HepG2 (cell line): ENCODE data around the gene TUBB. TPM values are rescaled to one million over a fixed set of nuclear protein-coding genes. Genes with fewer than 3 reads are reported as not detected.

ENCODE experiments used
- BRD4 ChIP-seq: sonication (generic); formaldehyde crosslinking; IDR thresholded peaks from 2 replicates; pipeline ENCODE4 v1.4.0; 2020; ENCODE audit warnings: missing genetic modification reagents
- FLYWCH1 ChIP-seq: sonication (generic); formaldehyde crosslinking; IDR thresholded peaks from 2 replicates; pipeline ENCODE4 v1.8.1; 2023; ENCODE audit warnings: mild to moderate bottlenecking, missing genetic modification reagents
- KDM5B ChIP-seq: sonication (generic); formaldehyde crosslinking; IDR thresholded peaks from 2 replicates; pipeline ENCODE4 v1.4.0; 2020; ENCODE audit warnings: missing genetic modification reagents, mild to moderate bottlenecking, borderline replicate concordance
- MEIS2 ChIP-seq: sonication (generic); formaldehyde crosslinking; IDR thresholded peaks from 2 replicates; pipeline ENCODE4 v1.9.0; 2021; ENCODE audit warnings: mild to moderate bottlenecking, missing genetic modification reagents
- MTF1 ChIP-seq: sonication (generic); formaldehyde crosslinking; IDR thresholded peaks from 2 replicates; pipeline ENCODE4 v1.5.0; 2020; ENCODE audit warnings: missing genetic modification reagents
- MYNN ChIP-seq: sonication (generic); formaldehyde crosslinking; IDR thresholded peaks from 2 replicates; pipeline ENCODE4 v1.4.0; 2020; ENCODE audit warnings: mild to moderate bottlenecking, low read depth, missing genetic modification reagents
- NFE2 ChIP-seq: sonication (generic); formaldehyde crosslinking; IDR thresholded peaks from 2 replicates; pipeline ENCODE4 v1.4.0; 2020; ENCODE audit warnings: missing genetic modification reagents
- RXRA ChIP-seq: sonication (generic); formaldehyde crosslinking; IDR thresholded peaks from 2 replicates; pipeline ENCODE4 v1.5.1; 2020; ENCODE audit warnings: missing genetic modification reagents
- ZBTB42 ChIP-seq: sonication (generic); formaldehyde crosslinking; IDR thresholded peaks from 2 replicates; pipeline ENCODE4 v1.5.0; 2020; ENCODE audit warnings: mild to moderate bottlenecking, missing genetic modification reagents
- ZBTB8A ChIP-seq: sonication (generic); formaldehyde crosslinking; IDR thresholded peaks from 2 replicates; pipeline ENCODE4 v1.4.0; 2020; ENCODE audit warnings: mild to moderate bottlenecking, low read depth, missing genetic modification reagents, borderline replicate concordance
- ZFAT ChIP-seq: sonication (generic); formaldehyde crosslinking; conservative IDR thresholded peaks from 2 replicates; pipeline ENCODE4 v1.8.1; 2023; ENCODE audit warnings: missing genetic modification reagents, inconsistent platforms
- ZNF567 ChIP-seq: sonication (generic); formaldehyde crosslinking; IDR thresholded peaks from 2 replicates; pipeline ENCODE4 v1.8.1; 2023; ENCODE audit warnings: mild to moderate bottlenecking, missing genetic modification reagents, borderline replicate concordance
- ZSCAN30 ChIP-seq: sonication (generic); formaldehyde crosslinking; IDR thresholded peaks from 2 replicates; pipeline ENCODE4 v1.5.0; 2020; ENCODE audit warnings: mild to moderate bottlenecking, missing genetic modification reagents
- polyA plus RNA-seq, 8 experiments: library from polyadenylated mRNA; depleted of rRNA in 3 of 8; stranded (reverse) in 7 of 8; unstranded in 1 of 8; fragments of >200 nt; fragmentation: Illumina TruSeq in 4 of 8; extraction: Trizol in 4 of 8; gene quantifications; 2 replicates each; pipeline versions ENCODE4 v1.2.1 to v1.2.3, GENCODE V29; 2011 to 2016; ENCODE audit warnings: low read depth in 4 of 8, missing spikeins in 1 of 8, mixed read lengths in 1 of 8; ENCODE audit not compliant: insufficient read depth in 1 of 8
- total RNA-seq, 5 experiments: library from RNA; depleted of rRNA; stranded (reverse); fragments of >200 nt; fragmentation: Illumina TruSeq; extraction: Trizol; gene quantifications; 2 replicates each; pipeline ENCODE4 v1.2.3, GENCODE V29; 2016; ENCODE audit warnings: low read depth in 1 of 5
- TF ChIP-seq, protein P1 (sequence below): sonication (generic); formaldehyde crosslinking; IDR thresholded peaks from 2 replicates; pipeline ENCODE4 v1.4.0; 2020; ENCODE audit warnings: mild to moderate bottlenecking, low read depth, missing genetic modification reagents
- TF ChIP-seq, protein P2 (sequence below): sonication (generic); formaldehyde crosslinking; IDR thresholded peaks from 2 replicates; pipeline ENCODE4 v1.4.0; 2020; ENCODE audit warnings: missing genetic modification reagents
- TF ChIP-seq, protein P3 (sequence below): sonication (generic); formaldehyde crosslinking; IDR thresholded peaks from 2 replicates; pipeline ENCODE4 v1.5.1; 2020; ENCODE audit warnings: mild to moderate bottlenecking, missing genetic modification reagents, borderline replicate concordance
- TF ChIP-seq, protein P4 (sequence below): sonication (generic); formaldehyde crosslinking; IDR thresholded peaks from 2 replicates; pipeline ENCODE4 v1.5.0; 2020; ENCODE audit warnings: mild to moderate bottlenecking, missing genetic modification reagents, moderate library complexity
- TF ChIP-seq, protein P5 (sequence below): sonication (generic); formaldehyde crosslinking; IDR thresholded peaks from 2 replicates; pipeline ENCODE4 v1.4.0; 2020; ENCODE audit warnings: missing genetic modification reagents

TUBB gene
- total and polyA plus RNA-seq, 2 of the 13 experiments (the other 11 are each of a cell fraction or from before 2014, with no cell fraction given), result 911 to 1,163 TPM

DNA sequence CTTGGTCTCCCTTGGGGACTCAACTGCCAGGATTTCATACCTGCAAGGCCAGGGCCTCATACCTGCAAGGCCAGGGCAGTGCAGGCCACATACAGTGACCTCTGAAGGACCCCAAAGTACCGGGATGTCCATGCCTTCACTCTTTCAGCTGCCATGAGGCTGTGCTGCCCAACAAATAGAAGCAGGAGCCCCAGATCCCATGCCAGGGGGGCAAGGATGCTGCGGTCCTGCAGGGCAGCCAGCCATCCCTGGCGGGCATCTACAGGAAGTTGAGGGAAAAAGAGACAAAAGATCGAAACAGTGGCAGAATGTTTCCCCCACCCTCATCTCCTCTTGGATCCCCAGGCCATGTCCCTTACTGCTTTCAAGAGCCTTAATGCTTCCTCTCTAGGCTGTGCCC is 30.2 kb upstream of the TUBB start (continued):
- TF ChIP-seq, protein P1, sequence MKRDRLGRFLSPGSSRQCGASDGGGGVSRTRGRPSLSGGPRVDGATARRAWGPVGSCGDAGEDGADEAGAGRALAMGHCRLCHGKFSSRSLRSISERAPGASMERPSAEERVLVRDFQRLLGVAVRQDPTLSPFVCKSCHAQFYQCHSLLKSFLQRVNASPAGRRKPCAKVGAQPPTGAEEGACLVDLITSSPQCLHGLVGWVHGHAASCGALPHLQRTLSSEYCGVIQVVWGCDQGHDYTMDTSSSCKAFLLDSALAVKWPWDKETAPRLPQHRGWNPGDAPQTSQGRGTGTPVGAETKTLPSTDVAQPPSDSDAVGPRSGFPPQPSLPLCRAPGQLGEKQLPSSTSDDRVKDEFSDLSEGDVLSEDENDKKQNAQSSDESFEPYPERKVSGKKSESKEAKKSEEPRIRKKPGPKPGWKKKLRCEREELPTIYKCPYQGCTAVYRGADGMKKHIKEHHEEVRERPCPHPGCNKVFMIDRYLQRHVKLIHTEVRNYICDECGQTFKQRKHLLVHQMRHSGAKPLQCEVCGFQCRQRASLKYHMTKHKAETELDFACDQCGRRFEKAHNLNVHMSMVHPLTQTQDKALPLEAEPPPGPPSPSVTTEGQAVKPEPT (CRISPR knock-in tag), result no peak
- TF ChIP-seq ZNF567 (0 out of 2 replicates have a peak, but pooled peaks have one; percentile 37), MTF1 (CRISPR knock-in tag) (no peak), KDM5B (CRISPR knock-in tag) (0 out of 2 replicates have a peak, but pooled peaks have one; percentile 2), NFE2 (no peak), RXRA (CRISPR knock-in tag) (no peak), MEIS2 (CRISPR knock-in tag) (no peak), ZSCAN30 (CRISPR knock-in tag) (no peak), ZFAT (CRISPR knock-in tag) (no peak), ZBTB42 (CRISPR knock-in tag) (0 out of 2 replicates have a peak, but pooled peaks have one; percentile 14), BRD4 (CRISPR knock-in tag) (no peak), ZBTB8A (CRISPR knock-in tag) (no peak), MYNN (no peak), FLYWCH1 (no peak)
- TF ChIP-seq, protein P2, sequence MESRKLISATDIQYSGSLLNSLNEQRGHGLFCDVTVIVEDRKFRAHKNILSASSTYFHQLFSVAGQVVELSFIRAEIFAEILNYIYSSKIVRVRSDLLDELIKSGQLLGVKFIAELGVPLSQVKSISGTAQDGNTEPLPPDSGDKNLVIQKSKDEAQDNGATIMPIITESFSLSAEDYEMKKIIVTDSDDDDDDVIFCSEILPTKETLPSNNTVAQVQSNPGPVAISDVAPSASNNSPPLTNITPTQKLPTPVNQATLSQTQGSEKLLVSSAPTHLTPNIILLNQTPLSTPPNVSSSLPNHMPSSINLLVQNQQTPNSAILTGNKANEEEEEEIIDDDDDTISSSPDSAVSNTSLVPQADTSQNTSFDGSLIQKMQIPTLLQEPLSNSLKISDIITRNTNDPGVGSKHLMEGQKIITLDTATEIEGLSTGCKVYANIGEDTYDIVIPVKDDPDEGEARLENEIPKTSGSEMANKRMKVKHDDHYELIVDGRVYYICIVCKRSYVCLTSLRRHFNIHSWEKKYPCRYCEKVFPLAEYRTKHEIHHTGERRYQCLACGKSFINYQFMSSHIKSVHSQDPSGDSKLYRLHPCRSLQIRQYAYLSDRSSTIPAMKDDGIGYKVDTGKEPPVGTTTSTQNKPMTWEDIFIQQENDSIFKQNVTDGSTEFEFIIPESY (CRISPR knock-in tag), result no peak
- TF ChIP-seq, protein P3, sequence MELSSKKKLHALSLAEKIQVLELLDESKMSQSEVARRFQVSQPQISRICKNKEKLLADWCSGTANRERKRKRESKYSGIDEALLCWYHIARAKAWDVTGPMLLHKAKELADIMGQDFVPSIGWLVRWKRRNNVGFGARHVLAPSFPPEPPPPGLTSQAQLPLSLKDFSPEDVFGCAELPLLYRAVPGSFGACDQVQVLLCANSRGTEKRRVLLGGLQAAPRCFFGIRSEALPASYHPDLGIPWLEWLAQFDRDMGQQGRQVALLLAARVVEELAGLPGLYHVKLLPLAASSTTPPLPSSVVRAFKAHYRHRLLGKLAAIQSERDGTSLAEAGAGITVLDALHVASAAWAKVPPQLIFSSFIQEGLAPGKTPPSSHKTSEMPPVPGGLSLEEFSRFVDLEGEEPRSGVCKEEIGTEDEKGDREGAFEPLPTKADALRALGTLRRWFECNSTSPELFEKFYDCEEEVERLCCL (CRISPR knock-in tag), result no peak
- TF ChIP-seq, protein P4, sequence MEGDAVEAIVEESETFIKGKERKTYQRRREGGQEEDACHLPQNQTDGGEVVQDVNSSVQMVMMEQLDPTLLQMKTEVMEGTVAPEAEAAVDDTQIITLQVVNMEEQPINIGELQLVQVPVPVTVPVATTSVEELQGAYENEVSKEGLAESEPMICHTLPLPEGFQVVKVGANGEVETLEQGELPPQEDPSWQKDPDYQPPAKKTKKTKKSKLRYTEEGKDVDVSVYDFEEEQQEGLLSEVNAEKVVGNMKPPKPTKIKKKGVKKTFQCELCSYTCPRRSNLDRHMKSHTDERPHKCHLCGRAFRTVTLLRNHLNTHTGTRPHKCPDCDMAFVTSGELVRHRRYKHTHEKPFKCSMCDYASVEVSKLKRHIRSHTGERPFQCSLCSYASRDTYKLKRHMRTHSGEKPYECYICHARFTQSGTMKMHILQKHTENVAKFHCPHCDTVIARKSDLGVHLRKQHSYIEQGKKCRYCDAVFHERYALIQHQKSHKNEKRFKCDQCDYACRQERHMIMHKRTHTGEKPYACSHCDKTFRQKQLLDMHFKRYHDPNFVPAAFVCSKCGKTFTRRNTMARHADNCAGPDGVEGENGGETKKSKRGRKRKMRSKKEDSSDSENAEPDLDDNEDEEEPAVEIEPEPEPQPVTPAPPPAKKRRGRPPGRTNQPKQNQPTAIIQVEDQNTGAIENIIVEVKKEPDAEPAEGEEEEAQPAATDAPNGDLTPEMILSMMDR (CRISPR knock-in tag), result no peak
- TF ChIP-seq, protein P5, sequence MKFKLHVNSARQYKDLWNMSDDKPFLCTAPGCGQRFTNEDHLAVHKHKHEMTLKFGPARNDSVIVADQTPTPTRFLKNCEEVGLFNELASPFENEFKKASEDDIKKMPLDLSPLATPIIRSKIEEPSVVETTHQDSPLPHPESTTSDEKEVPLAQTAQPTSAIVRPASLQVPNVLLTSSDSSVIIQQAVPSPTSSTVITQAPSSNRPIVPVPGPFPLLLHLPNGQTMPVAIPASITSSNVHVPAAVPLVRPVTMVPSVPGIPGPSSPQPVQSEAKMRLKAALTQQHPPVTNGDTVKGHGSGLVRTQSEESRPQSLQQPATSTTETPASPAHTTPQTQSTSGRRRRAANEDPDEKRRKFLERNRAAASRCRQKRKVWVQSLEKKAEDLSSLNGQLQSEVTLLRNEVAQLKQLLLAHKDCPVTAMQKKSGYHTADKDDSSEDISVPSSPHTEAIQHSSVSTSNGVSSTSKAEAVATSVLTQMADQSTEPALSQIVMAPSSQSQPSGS (CRISPR knock-in tag), result no peak
